HG03460 (cell line): ENCODE measurements around the gene SSBP4.

Experiments used
- ATAC-seq: cut with Tn5 transposase; IDR thresholded peaks from one replicate; pipeline ENCODE4 v1.9.1; 2021; ENCODE audit not compliant: unreplicated experiment

SSBP4 gene

DNA sequence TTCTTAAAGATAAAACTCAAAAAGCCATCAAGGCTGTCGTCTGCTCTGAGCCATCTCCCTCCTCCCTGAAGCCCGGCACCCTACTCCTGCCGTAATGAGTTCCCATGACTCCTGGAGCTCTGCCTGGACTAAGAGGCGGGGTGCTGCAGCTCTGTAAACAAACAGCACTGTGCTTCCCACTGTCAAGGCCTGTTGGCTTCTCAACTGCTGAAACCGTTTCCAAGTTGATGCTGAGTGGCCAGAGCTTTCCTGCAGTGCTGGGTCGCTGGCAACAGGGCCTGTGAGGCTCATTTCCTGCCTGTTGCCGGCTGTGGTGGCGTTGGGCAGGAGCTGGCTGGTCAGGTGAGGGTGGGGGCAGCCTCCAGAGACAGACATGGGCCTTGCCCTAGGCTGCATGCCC lies 45.4 kb downstream of the SSBP4 start:
- ATAC-seq, result no peak

GRCh38 chr19:18465214-18465963 lies 46.2 kb downstream of the SSBP4 start:
- no peak for ATAC-seq

- no peak for ATAC-seq
Measured at GRCh38 chr19:18465964-18466339, 46.8 kb downstream of the SSBP4 start.

GRCh38 chr19:18466354-18466753 lies 47.2 kb downstream of the SSBP4 start:
- no peak for ATAC-seq

DNA sequence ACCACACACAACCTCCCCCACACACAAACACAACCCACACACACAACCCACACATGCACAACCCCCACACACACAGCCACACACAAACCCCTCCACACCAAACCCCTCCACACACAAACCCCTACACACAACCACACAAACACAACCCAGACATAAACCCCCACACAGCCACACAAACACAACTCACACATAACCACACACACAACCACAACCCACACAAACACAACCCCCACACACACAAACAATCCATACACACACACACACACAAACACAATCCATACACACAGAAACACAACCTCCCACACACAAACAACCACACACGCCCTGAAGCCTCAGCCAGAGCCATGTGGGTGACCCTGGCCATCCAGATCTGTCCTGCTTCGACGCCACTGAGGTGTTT lies 48.8 kb downstream of the SSBP4 start:
- no peak for ATAC-seq

- no peak for ATAC-seq
Measured at GRCh38 chr19:18468517-18468916, 49.3 kb downstream of the SSBP4 start.

GRCh38 chr19:18469069-18469846 lies 50.1 kb downstream of the SSBP4 start:
- ATAC-seq, result no peak

- no peak for ATAC-seq
Measured at GRCh38 chr19:18470787-18471186, 51.6 kb downstream of the SSBP4 start.

- ATAC-seq, result no peak
Measured at GRCh38 chr19:18473003-18473705, 54.0 kb downstream of the SSBP4 start.

- ATAC-seq, result no peak
Measured at GRCh38 chr19:18473706-18474087, 54.5 kb downstream of the SSBP4 start.

- no peak for ATAC-seq
Measured at GRCh38 chr19:18474366-18474887, 55.2 kb downstream of the SSBP4 start.

DNA sequence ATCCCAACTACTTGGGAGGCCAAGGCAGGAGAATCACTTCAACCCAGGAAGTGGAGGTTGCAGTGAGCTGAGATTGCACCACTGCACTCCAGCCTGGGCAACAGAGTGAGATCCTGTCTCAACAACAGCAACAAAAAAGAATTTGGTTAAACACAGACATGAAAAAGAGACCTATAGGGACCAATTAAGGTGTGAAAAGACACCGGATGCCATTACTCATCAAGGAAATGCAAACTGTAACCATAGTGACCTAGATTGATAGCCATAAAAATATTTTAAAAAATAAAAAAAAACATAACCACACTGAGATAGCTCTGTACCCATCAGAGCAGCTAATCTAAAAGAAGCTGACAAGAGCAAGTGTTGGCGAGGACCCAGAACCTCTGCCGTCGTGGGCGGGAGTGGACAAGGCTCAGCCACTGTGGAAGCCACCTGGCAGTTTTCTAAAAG lies 55.8 kb downstream of the SSBP4 start:
- ATAC-seq, result no peak

DNA sequence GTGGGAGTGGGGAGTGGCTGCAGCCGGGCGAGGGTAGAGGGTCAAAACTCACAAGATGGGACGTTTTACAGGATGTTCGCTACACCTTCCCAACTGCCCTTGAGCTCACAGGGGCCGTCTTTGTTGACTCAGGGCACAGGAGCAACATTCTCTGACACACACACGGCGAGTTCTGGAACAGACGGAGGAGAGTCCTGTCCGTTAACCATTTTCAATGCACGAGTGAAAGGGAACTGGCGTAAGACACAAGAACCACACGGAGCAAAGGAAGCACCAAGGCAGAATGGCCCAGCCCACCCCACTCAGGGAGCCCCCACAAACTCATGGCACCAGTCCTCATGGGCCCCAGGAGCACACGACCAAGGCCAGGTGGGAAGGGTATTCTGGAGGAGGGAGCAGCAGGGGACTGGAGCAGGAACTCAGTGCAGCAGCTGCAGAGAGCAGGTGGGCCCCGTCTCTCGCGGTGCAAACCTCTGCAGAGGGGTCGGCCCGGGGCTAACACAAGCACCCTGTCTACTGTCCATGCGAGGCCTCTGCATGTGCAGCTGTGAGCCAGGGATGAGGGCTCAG lies 56.6 kb downstream of the SSBP4 start:
- ATAC-seq, result no peak

DNA sequence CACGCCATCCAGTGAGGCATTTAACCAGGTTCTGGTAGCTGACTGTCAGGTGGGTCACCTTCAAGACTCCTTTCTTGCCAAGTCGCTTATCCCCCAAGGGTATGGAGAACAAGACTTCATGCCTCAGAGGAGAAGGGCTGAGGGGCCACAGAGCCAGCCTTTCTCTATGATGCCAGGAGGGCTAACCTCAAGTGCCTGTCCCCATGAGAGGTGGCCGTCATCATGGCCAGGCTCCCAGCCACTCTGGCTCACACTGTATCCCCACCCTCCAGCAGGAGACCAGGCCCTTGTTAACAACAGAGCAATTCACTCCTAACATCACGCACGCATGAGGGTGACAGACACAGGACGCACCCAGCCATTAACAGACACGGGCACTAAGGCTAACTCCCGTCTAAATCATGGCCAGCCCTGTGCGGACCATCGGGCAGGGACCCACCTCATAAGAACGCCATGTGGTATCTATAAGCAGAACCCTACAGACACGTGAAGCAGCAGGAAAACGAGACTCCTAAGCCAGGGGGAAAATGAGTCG lies 57.4 kb downstream of the SSBP4 start:
- ATAC-seq, result no peak

- no peak for ATAC-seq
Measured at GRCh38 chr19:18477042-18477779, 58.0 kb downstream of the SSBP4 start.

- ATAC-seq, result no peak
Measured at GRCh38 chr19:18477974-18478373, 58.8 kb downstream of the SSBP4 start.

GRCh38 chr19:18478545-18479311 lies 59.5 kb downstream of the SSBP4 start:
- peak; percentile 66 for ATAC-seq

DNA sequence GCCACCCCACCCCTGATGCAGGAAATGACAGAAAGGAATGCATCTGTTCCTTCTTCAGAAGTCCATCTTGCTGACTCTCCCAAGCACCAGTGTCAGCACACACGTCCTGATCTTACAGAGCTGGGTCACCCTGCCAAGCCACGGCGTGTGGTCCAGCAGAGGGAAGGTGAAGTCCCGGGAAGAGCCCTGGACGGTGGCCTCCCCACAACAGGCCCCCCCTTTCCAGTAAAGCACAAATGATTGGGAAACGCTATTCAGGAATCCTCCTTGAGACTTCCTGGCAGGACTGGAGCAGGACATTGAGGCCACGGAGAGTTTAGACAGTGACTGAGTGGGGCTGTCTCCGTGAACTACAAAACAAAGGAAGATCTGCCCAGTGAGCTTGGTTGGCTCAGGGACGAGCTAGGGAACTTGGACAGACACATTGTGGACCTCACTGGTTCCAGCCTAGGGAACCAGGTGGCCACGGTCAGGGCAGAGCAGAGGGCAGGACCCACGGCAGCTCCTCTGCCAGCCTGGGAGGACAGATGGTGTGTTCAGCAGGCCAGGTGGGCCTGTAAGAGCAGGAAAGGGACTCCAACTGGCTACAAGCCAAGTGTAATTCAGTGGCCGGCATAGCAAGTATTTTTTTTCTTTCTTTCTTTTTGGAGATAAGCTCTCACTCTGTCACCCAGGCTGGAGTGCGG lies 61.0 kb downstream of the SSBP4 start:
- ATAC-seq, result no peak
